Subcutaneous adipose tissue (tissue), 4 donors: ENCODE results near the gene MRPL51. TPM values are rescaled to one million over a fixed set of nuclear protein-coding genes. Genes with fewer than 3 reads are reported as not detected.

Experiments used
- CTCF ChIP-seq: fragments of 450-650 bp; IDR thresholded peaks from one replicate; pipeline ENCODE4 v1.5.1; 2016; ENCODE audit warnings: low read depth, mild to moderate bottlenecking, control low read depth, antibody characterized with exemption, moderate library complexity
- total RNA-seq, 4 donors: library from RNA; depleted of rRNA; stranded (reverse); fragments of >200 nt; gene quantifications; one replicate each; pipeline ENCODE4 v1.1.0, GENCODE V29; 2016

MRPL51 gene
- total RNA-seq, 4 donors from 2014 or later: 65.6 to 99.1 (median 68.2) TPM

GRCh38 chr12:6463216-6463615 is 29.8 kb downstream of the MRPL51 start:
- no peak for TF ChIP-seq CTCF

GRCh38 chr12:6462234-6462995 is 30.6 kb downstream of the MRPL51 start:
- TF ChIP-seq CTCF: no peak

- no peak for TF ChIP-seq CTCF
Observed at GRCh38 chr12:6461401-6462233, 31.4 kb downstream of the MRPL51 start.

- no peak for TF ChIP-seq CTCF
Observed at GRCh38 chr12:6460751-6461371, 32.2 kb downstream of the MRPL51 start.

GRCh38 chr12:6459004-6459337 is 34.1 kb downstream of the MRPL51 start:
- TF ChIP-seq CTCF: no peak

GRCh38 chr12:6458281-6459003 is 34.6 kb downstream of the MRPL51 start:
- no peak for TF ChIP-seq CTCF
